ENCODE measurements around the gene RMND5B.

RMND5B gene

GRCh38 chr5:178170455-178170854 is 39.6 kb downstream of the RMND5B start:
- TF ChIP-seq, protein P1, sequence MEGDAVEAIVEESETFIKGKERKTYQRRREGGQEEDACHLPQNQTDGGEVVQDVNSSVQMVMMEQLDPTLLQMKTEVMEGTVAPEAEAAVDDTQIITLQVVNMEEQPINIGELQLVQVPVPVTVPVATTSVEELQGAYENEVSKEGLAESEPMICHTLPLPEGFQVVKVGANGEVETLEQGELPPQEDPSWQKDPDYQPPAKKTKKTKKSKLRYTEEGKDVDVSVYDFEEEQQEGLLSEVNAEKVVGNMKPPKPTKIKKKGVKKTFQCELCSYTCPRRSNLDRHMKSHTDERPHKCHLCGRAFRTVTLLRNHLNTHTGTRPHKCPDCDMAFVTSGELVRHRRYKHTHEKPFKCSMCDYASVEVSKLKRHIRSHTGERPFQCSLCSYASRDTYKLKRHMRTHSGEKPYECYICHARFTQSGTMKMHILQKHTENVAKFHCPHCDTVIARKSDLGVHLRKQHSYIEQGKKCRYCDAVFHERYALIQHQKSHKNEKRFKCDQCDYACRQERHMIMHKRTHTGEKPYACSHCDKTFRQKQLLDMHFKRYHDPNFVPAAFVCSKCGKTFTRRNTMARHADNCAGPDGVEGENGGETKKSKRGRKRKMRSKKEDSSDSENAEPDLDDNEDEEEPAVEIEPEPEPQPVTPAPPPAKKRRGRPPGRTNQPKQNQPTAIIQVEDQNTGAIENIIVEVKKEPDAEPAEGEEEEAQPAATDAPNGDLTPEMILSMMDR (IDR thresholded peaks at IDR 0.05) = no peak
- DNase-seq = no peak
- Histone ChIP-seq H3K36me3 (no peaks in the 10 kb centered on the region), H3K27me3 (peaks cover 0 to 9% of the 10 kb centered on the region in 2 donors), H3K9me3 (no peaks in the 10 kb centered on the region), H3K4me3 (no peak overlapping the region), H3K4me1 (no peaks in the 10 kb centered on the region), H3K27ac (no peak overlapping the region)
- intact Hi-C loops (cut with DNase I; ENCODE audit: low total_unique reads) = no loop called here

- TF ChIP-seq, protein P1 (IDR thresholded peaks at IDR 0.05) = no peak
- H3K27me3 ChIP-seq = peaks cover 0 to 2% of the 10 kb centered on the region in 2 donors
- no peaks in the 10 kb centered on the region for H3K4me1 ChIP-seq
- no peaks in the 10 kb centered on the region for H3K36me3 ChIP-seq
- no peak overlapping the region for H3K27ac ChIP-seq
- peaks cover 0 to 2% (median 0%) of the 10 kb centered on the region in 3 donors for H3K9me3 ChIP-seq
- no peak overlapping the region for H3K4me3 ChIP-seq
- no peak for DNase-seq
- intact Hi-C loops (cut with DNase I; ENCODE audit: low total_unique reads) = no loop called here
Measured at GRCh38 chr5:178174456-178174855, 43.6 kb downstream of the RMND5B start.

- TF ChIP-seq, protein P1 (IDR thresholded peaks at IDR 0.05) = no peak
- intact Hi-C loops (cut with DNase I; ENCODE audit: low total_unique reads) = no loop called here
- H3K4me3 ChIP-seq = no peak overlapping the region
- H3K4me1 ChIP-seq = no peaks in the 10 kb centered on the region
- peaks cover 0 to 5% (median 0%) of the 10 kb centered on the region in 3 donors for H3K9me3 ChIP-seq
- H3K27ac ChIP-seq = no peak overlapping the region
- peaks cover 0 to 4% of the 10 kb centered on the region in 2 donors for H3K27me3 ChIP-seq
- no peaks in the 10 kb centered on the region for H3K36me3 ChIP-seq
- no peak for DNase-seq
Measured at GRCh38 chr5:178176791-178177190, 46.0 kb downstream of the RMND5B start.

- no peaks in the 10 kb centered on the region for H3K36me3 ChIP-seq
- peaks cover 0 to 5% (median 0%) of the 10 kb centered on the region in 3 donors for H3K9me3 ChIP-seq
- TF ChIP-seq, protein P1 (IDR thresholded peaks at IDR 0.05) = no peak
- H3K27ac ChIP-seq = no peak overlapping the region
- no peak for DNase-seq
- H3K4me3 ChIP-seq = no peak overlapping the region
- H3K27me3 ChIP-seq = peaks cover 0 to 7% of the 10 kb centered on the region in 2 donors
- intact Hi-C loops (cut with DNase I; ENCODE audit: low total_unique reads) = no loop called here
- no peaks in the 10 kb centered on the region for H3K4me1 ChIP-seq
Measured at GRCh38 chr5:178177569-178177968, 46.8 kb downstream of the RMND5B start.

GRCh38 chr5:178180141-178180863 is 49.5 kb downstream of the RMND5B start:
- Histone ChIP-seq H3K27me3 (peaks cover 0 to 7% of the 10 kb centered on the region in 2 donors), H3K9me3 (peaks cover 0 to 5% (median 0%) of the 10 kb centered on the region in 3 donors), H3K4me3 (no peak overlapping the region), H3K36me3 (no peaks in the 10 kb centered on the region), H3K27ac (no peak overlapping the region), H3K4me1 (no peaks in the 10 kb centered on the region)
- intact Hi-C loops (cut with DNase I; ENCODE audit: low total_unique reads) = no loop called here
- TF ChIP-seq, protein P1 (IDR thresholded peaks at IDR 0.05) = no peak
- DNase-seq = no peak
